ENCODE data around the gene CDS2.

Gene CDS2

DNA sequence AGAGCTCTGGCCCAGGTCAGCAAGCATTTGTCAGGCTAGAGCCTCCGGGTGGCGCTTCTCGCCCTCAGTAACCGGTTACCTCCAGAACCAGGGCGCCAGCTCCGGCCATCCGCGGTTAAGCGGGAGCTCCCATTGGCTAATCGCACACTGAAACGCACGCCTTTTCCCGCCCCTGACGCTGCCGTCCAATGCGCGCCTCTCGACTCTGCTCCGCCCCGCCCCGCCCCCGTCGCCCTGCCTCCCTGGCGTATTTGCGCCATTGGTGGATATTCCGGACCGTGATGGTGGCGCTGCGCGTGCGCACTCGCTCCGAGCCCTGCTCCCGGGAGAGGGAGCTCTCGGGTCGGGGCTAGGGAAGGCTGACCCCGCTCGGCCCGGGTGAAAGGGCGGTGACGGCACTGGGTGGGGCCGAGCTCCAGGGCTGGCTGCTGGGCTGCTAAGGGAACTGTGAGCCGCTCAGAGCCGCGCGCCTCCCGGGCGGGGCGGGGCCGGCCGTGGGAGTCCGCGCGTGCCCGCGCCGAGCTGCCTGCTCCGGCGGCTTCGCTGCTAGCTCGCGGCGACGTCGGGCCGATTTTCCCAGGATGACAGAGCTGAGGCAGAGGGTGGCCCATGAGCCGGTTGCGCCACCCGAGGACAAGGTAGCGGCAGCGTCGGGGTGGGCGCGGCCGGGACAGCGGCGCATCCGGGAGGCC, at the start of gene CDS2:
Gene CDS2 (plus strand): TSS at position 497 of the 692 bp plus-strand sequence. CDS start 85 bp downstream, at position 582.
- H3K27ac ChIP-seq (ENCODE audit: low read length), result peak within 1 kb of the TSS; percentile 85
- H3K36me3 ChIP-seq (ENCODE audit: control insufficient read depth in 1 of 2, insufficient read depth in 2 of 2, low read length in 2 of 2), result no peaks in the 10 kb centered on the region

DNA sequence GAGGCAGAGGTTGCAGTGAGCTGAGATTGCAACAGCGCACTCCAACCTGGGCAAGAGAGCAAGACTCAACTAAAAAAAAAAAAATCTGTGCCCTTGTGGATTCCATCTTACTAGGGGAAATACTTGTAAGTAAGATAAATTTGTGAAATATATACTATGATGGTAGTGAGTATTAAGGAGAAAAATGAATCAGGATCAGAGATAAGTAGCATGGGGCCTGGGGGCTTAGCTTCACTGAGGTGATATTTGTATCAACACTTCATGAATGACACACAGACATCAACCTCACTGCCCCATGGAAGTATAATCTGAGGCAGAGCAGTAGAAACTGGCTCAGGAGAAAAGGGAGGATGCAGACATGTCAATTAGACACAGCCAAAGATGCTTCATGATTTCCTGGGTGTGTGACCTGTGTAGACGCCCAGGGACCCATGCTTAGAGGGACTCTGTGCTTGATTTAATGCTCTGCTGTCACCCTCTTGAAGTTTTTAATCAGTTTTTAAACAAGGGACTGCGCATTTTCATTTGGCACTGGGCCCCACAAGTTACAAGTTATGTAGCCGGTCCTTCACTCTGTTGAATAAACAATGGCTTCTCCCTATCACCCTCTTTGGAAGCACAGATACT, 48.9 kb upstream of the CDS2 start:
- Histone ChIP-seq H3K4me1 (ENCODE audit: control insufficient read depth in 1 of 2, insufficient read depth in 2 of 2, low read length in 2 of 2) (peaks cover 2 to 10% of the 10 kb centered on the region in 2 donors), H3K27me3 (ENCODE audit: low read depth, low read length) (no peaks in the 10 kb centered on the region), H3K9me3 (ENCODE audit: control insufficient read depth in 1 of 2, low read length in 2 of 2) (no peaks in the 10 kb centered on the region), H3K4me3 (ENCODE audit: low read depth in 1 of 2, low read length in 2 of 2) (peak overlapping the region; percentile 51 to 61), H3K27ac (ENCODE audit: low read length) (peak overlapping the region; percentile 81), H3K36me3 (ENCODE audit: control insufficient read depth in 1 of 2, insufficient read depth in 2 of 2, low read length in 2 of 2) (no peaks in the 10 kb centered on the region)

More for the DNA sequence above, at the start of gene CDS2:
- Histone ChIP-seq H3K4me1 (ENCODE audit: control insufficient read depth in 1 of 2, insufficient read depth in 2 of 2, low read length in 2 of 2) (peaks cover 0 to 26% of the 10 kb centered on the region in 2 donors), H3K9me3 (ENCODE audit: control insufficient read depth in 1 of 2, low read length in 2 of 2) (no peaks in the 10 kb centered on the region), H3K4me3 (ENCODE audit: low read depth in 1 of 2, low read length in 2 of 2) (peak within 1 kb of the TSS; percentile 72 to 90), H3K27me3 (ENCODE audit: low read depth, low read length) (no peaks in the 10 kb centered on the region)

DNA sequence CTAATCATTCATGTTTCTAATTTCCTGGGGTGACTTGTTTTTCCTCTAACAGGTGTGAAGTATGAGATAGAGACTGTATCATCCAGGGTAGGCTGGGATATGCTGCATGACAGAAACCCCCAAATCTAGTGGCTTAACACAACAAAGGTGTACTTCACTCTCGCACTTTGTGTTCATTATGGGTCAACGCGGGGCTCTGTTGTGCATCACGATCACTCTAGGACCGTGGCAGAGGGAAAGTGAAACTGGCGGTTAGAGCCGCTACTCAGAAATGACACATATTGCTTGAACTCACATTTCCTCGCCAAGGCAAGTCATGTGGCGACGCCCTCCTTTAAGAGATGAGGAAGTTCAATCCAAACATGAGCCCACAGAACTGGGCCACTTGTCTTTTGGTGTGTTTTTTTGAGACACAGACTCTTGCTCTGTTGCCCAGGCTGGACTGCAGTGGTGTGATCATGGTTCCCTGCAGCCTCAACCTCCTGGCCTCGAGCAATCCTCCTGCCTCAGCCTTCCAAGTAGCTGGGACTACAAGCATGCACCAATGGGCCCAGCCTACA, 48.3 kb upstream of the CDS2 start:
- H3K9me3 ChIP-seq (ENCODE audit: control insufficient read depth in 1 of 2, low read length in 2 of 2), result no peaks in the 10 kb centered on the region
- H3K4me1 ChIP-seq (ENCODE audit: control insufficient read depth in 1 of 2, insufficient read depth in 2 of 2, low read length in 2 of 2), result peaks cover 0 to 4% of the 10 kb centered on the region in 2 donors
- H3K27ac ChIP-seq (ENCODE audit: low read length), result peak overlapping the region; percentile 81
- H3K36me3 ChIP-seq (ENCODE audit: control insufficient read depth in 1 of 2, insufficient read depth in 2 of 2, low read length in 2 of 2), result no peaks in the 10 kb centered on the region
- peak overlapping the region; percentile 51 to 61 for H3K4me3 ChIP-seq (ENCODE audit: low read depth in 1 of 2, low read length in 2 of 2)
- no peaks in the 10 kb centered on the region for H3K27me3 ChIP-seq (ENCODE audit: low read depth, low read length)

DNA sequence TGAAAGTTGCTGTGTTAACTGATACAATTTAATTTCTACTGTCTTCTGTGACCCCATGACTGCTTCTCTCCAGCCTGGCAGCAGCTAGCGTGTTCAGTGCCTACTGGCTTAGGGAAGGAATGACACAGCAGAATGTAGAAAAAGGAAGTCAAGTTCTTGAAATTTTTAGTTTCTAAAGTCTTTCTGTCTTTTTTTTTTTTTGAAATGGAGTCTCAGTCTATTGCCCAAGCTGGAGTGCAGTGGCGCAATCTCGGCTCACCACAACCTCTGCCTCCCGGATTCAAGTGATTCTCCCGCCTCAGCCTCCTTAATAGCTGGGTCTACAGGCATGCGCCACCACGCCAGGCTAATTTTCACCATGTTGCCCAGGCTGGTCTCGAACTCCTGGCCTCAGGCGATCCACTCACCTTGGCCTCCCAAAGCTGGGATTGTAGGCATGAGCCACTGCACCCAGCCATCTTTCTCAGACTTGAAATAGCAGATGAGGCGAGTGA, 46.4 kb upstream of the CDS2 start:
- no peaks in the 10 kb centered on the region for H3K9me3 ChIP-seq (ENCODE audit: control insufficient read depth in 1 of 2, low read length in 2 of 2)
- H3K27ac ChIP-seq (ENCODE audit: low read length), result peak overlapping the region; percentile 31
- H3K36me3 ChIP-seq (ENCODE audit: control insufficient read depth in 1 of 2, insufficient read depth in 2 of 2, low read length in 2 of 2), result no peaks in the 10 kb centered on the region
- H3K27me3 ChIP-seq (ENCODE audit: low read depth, low read length), result no peaks in the 10 kb centered on the region
- no peak overlapping the region for H3K4me3 ChIP-seq (ENCODE audit: low read depth in 1 of 2, low read length in 2 of 2)
- H3K4me1 ChIP-seq (ENCODE audit: control insufficient read depth in 1 of 2, insufficient read depth in 2 of 2, low read length in 2 of 2), result no peaks in the 10 kb centered on the region

DNA sequence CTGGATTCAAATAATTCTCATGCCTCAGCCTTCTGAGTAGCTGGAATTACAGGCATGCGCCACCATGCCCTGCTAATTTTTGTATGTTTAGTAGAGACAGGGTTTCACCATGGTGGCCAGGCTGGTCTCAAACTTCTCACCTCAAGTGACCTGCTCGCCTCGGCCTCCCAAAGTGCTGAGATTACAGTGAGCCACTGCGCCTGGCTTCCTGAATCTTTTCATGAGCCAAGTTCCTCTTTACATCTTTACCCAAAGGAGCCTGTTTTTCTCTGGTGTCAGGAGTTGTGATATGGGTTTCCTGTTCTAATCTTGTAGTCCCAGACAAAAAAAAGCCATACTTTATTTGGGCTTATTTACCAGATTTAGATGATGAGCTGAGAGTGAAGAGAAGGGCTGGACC, 41.4 kb upstream of the CDS2 start:
- Histone ChIP-seq H3K36me3 (ENCODE audit: control insufficient read depth in 1 of 2, insufficient read depth in 2 of 2, low read length in 2 of 2) (no peaks in the 10 kb centered on the region), H3K4me1 (ENCODE audit: control insufficient read depth in 1 of 2, insufficient read depth in 2 of 2, low read length in 2 of 2) (no peaks in the 10 kb centered on the region), H3K4me3 (ENCODE audit: low read depth in 1 of 2, low read length in 2 of 2) (no peak overlapping the region), H3K27ac (ENCODE audit: low read length) (no peak overlapping the region), H3K27me3 (ENCODE audit: low read depth, low read length) (no peaks in the 10 kb centered on the region), H3K9me3 (ENCODE audit: control insufficient read depth in 1 of 2, low read length in 2 of 2) (no peaks in the 10 kb centered on the region)

DNA sequence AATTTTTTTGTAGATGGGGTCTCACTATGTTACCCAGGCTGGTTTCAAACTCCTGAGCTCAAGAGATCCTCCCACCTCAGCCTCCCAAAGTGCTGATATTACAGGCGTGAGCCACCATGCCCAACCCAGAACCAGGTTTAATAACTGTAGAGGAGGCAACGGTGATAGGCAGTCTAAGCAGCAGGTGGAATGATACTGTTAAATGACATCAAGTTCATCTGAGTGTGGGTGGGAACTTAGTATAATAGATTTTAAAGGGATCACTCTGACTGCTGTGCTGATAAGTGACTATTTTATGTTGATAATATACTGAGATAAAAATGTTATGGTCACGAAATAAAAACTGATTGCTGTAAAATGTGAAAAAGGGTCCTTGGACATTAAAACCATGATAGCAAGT, 38.1 kb upstream of the CDS2 start:
- Histone ChIP-seq H3K36me3 (ENCODE audit: control insufficient read depth in 1 of 2, insufficient read depth in 2 of 2, low read length in 2 of 2) (peaks cover 0 to 5% of the 10 kb centered on the region in 2 donors), H3K9me3 (ENCODE audit: control insufficient read depth in 1 of 2, low read length in 2 of 2) (no peaks in the 10 kb centered on the region), H3K4me3 (ENCODE audit: low read depth in 1 of 2, low read length in 2 of 2) (no peak overlapping the region), H3K27ac (ENCODE audit: low read length) (no peak overlapping the region), H3K27me3 (ENCODE audit: low read depth, low read length) (no peaks in the 10 kb centered on the region), H3K4me1 (ENCODE audit: control insufficient read depth in 1 of 2, insufficient read depth in 2 of 2, low read length in 2 of 2) (no peaks in the 10 kb centered on the region)

DNA sequence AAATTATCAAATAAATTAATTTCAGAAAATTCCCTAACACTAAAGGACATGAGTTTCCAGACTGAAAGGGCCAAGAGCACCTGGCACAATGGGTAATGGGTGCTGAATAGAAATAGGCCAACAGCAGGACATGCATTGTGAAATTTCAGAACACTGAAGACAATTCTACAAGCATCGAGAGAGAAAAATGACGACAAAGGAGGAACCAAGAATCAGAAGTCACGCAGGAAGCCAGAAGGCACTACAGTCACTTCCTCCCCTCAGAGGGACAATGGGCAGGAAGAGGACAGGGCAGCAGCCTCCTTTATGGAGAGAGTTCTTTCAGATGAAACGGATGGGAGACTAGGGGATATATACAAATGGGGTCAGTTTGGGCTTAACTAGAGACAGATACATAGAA, 36.6 kb upstream of the CDS2 start:
- Histone ChIP-seq H3K27ac (ENCODE audit: low read length) (peak overlapping the region; percentile 14), H3K27me3 (ENCODE audit: low read depth, low read length) (no peaks in the 10 kb centered on the region), H3K4me3 (ENCODE audit: low read depth in 1 of 2, low read length in 2 of 2) (no peak overlapping the region), H3K36me3 (ENCODE audit: control insufficient read depth in 1 of 2, insufficient read depth in 2 of 2, low read length in 2 of 2) (peaks cover 0 to 5% of the 10 kb centered on the region in 2 donors), H3K4me1 (ENCODE audit: control insufficient read depth in 1 of 2, insufficient read depth in 2 of 2, low read length in 2 of 2) (no peaks in the 10 kb centered on the region), H3K9me3 (ENCODE audit: control insufficient read depth in 1 of 2, low read length in 2 of 2) (no peaks in the 10 kb centered on the region)

DNA sequence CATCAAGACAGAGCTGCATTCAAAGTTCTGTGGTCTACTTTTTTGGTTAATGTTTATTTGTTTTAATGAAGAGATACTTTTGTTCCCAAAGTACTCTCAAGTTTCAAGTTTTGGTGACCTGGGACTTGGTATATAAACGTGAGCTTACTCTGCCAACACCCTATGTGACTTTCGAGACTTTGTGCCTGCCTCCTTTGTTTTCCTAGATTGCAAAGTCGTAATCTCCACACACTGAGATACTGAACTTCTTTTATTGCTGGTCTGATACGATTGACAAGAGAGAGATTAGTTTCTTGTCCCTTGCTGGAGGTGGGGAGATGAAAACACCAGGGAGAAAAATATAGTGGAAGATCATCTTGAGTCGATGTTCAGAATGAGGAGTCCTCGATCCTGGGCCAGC, 34.9 kb upstream of the CDS2 start:
- no peaks in the 10 kb centered on the region for H3K9me3 ChIP-seq (ENCODE audit: control insufficient read depth in 1 of 2, low read length in 2 of 2)

DNA sequence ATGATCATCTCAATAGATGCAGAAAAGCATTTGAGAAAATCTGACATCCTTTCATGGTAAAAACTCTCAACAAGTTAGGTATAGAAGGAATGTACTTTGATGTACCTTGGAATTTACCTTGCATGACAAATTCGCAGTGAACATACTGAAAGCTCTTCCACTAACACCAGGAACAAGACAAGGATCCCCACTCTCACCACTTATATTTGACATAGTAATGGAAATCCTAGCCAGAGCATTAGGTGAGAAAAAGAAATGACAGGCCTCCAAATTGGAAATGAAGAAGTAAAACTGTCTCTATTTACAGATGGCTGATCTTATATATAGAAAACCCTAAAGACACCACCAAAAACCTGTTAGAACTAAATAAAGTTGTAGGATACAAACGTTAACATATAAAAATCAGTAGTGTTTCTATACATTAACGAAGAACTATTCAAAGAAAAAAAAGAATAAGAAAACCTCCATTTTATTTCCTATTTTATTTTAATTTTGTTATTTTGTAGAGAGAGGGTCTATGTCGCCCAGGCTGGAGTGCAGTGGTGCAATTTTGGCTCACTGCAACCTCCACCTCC, 34.0 kb upstream of the CDS2 start:
- Histone ChIP-seq H3K27me3 (ENCODE audit: low read depth, low read length) (no peaks in the 10 kb centered on the region), H3K4me3 (ENCODE audit: low read depth in 1 of 2, low read length in 2 of 2) (no peak overlapping the region), H3K27ac (ENCODE audit: low read length) (no peak overlapping the region), H3K36me3 (ENCODE audit: control insufficient read depth in 1 of 2, insufficient read depth in 2 of 2, low read length in 2 of 2) (peaks cover 12 to 13% of the 10 kb centered on the region in 2 donors), H3K4me1 (ENCODE audit: control insufficient read depth in 1 of 2, insufficient read depth in 2 of 2, low read length in 2 of 2) (no peaks in the 10 kb centered on the region), H3K9me3 (ENCODE audit: control insufficient read depth in 1 of 2, low read length in 2 of 2) (no peaks in the 10 kb centered on the region)

More for the DNA sequence above, 34.9 kb upstream of the CDS2 start:
- Histone ChIP-seq H3K27me3 (ENCODE audit: low read depth, low read length) (no peaks in the 10 kb centered on the region), H3K27ac (ENCODE audit: low read length) (no peak overlapping the region), H3K4me1 (ENCODE audit: control insufficient read depth in 1 of 2, insufficient read depth in 2 of 2, low read length in 2 of 2) (no peaks in the 10 kb centered on the region), H3K36me3 (ENCODE audit: control insufficient read depth in 1 of 2, insufficient read depth in 2 of 2, low read length in 2 of 2) (peaks cover 9 to 12% of the 10 kb centered on the region in 2 donors), H3K4me3 (ENCODE audit: low read depth in 1 of 2, low read length in 2 of 2) (no peak overlapping the region)

DNA sequence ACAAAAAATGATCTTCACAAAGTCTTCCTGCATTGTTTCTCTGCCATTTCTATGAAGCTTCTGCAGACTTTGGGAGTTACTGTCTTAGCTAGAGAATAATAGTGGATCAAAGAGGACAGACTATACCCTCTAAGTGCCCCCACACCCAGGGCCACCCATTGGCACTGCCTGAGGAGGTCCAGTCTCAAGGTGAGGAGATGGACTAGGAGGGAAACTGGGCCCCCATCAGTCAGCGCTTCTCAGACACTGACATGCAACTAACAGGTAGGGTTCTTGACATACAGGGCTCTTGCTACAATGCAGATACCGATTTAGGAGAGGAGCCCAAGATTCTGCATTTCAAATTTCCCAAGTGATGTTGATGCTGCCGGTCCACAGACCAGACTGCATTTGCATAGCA, 31.4 kb upstream of the CDS2 start:
- H3K27me3 ChIP-seq (ENCODE audit: low read depth, low read length), result no peaks in the 10 kb centered on the region
- H3K4me1 ChIP-seq (ENCODE audit: control insufficient read depth in 1 of 2, insufficient read depth in 2 of 2, low read length in 2 of 2), result peaks cover 0 to 3% of the 10 kb centered on the region in 2 donors
- H3K4me3 ChIP-seq (ENCODE audit: low read depth in 1 of 2, low read length in 2 of 2), result no peak overlapping the region
- H3K36me3 ChIP-seq (ENCODE audit: control insufficient read depth in 1 of 2, insufficient read depth in 2 of 2, low read length in 2 of 2), result peaks cover 16 to 24% of the 10 kb centered on the region in 2 donors
- no peak overlapping the region for H3K27ac ChIP-seq (ENCODE audit: low read length)
- no peaks in the 10 kb centered on the region for H3K9me3 ChIP-seq (ENCODE audit: control insufficient read depth in 1 of 2, low read length in 2 of 2)

DNA sequence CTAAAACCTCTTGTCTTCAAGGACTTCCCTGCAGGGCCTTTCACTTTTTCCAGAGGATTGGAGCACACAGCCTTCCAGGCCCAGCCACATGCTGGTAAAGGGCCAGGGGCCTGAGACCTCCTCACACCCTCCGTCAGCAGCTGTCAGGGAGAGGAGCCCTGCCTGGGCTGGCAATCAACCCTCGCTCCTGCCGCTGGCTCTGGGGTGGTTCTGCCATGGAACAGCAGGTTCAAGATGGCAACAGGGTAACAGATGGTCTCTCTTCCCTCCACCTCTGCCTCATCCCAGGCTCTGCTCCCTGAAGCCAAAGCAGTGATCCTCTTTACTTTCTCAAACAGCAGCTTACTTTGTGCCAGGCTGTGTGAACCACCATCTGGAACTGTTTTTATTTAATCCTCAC, 30.9 kb upstream of the CDS2 start:
- Histone ChIP-seq H3K9me3 (ENCODE audit: control insufficient read depth in 1 of 2, low read length in 2 of 2) (no peaks in the 10 kb centered on the region), H3K4me1 (ENCODE audit: control insufficient read depth in 1 of 2, insufficient read depth in 2 of 2, low read length in 2 of 2) (peaks cover 0 to 3% of the 10 kb centered on the region in 2 donors), H3K36me3 (ENCODE audit: control insufficient read depth in 1 of 2, insufficient read depth in 2 of 2, low read length in 2 of 2) (peaks cover 16 to 24% of the 10 kb centered on the region in 2 donors), H3K27me3 (ENCODE audit: low read depth, low read length) (no peaks in the 10 kb centered on the region), H3K27ac (ENCODE audit: low read length) (no peak overlapping the region), H3K4me3 (ENCODE audit: low read depth in 1 of 2, low read length in 2 of 2) (no peak overlapping the region)
